ENCODE measurements around the gene RUFY3.

GRCh38 chr4:70772929-70773555 lies 51.3 kb downstream of the RUFY3 start:
- TF ChIP-seq, protein P1, sequence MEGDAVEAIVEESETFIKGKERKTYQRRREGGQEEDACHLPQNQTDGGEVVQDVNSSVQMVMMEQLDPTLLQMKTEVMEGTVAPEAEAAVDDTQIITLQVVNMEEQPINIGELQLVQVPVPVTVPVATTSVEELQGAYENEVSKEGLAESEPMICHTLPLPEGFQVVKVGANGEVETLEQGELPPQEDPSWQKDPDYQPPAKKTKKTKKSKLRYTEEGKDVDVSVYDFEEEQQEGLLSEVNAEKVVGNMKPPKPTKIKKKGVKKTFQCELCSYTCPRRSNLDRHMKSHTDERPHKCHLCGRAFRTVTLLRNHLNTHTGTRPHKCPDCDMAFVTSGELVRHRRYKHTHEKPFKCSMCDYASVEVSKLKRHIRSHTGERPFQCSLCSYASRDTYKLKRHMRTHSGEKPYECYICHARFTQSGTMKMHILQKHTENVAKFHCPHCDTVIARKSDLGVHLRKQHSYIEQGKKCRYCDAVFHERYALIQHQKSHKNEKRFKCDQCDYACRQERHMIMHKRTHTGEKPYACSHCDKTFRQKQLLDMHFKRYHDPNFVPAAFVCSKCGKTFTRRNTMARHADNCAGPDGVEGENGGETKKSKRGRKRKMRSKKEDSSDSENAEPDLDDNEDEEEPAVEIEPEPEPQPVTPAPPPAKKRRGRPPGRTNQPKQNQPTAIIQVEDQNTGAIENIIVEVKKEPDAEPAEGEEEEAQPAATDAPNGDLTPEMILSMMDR (IDR thresholded peaks at IDR 0.05; ENCODE audit: low read depth, low read length, poor library complexity, severe bottlenecking): no peak
- TF ChIP-seq EZH2phosphoT487 (IDR thresholded peaks at IDR 0.05; ENCODE audit: borderline replicate concordance, low read length): no peak

All from DOHH2 (cell line).